HS-27A (cell line): Measurements from ENCODE around the gene ANKRD44.
A peak's percentile ranks its signal among the peaks of the same experiment; 100 is the strongest.
"Not testable (repeated sequence)": the region's sequence is repeated elsewhere in the genome, so short reads cannot be mapped to it uniquely, and the experiment has no call there.

Experiments
- DNase-seq: peaks from one replicate; pipeline ENCODE4 v3.0.0-alpha.2; 2012; ENCODE audit warnings: low read depth, missing footprints

The ANKRD44 gene

DNA sequence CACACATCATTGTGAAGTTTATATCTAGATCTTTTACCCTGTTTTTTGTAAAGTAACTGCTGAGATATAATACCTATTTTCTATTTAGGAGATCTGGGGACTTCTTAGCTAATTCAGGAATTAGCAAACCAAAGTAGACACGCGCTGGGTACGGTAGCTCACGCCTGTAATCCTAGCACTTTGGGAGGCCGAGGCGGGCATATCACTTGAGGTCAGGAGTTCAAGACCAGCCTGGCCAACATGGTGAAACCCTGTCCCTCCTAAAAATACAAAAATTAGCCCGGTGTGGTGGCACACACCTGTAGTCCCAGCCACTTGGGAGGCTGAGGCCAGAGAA, 23.0 kb downstream of the ANKRD44 start:
- DNase-seq: not testable (repeated sequence)

DNA sequence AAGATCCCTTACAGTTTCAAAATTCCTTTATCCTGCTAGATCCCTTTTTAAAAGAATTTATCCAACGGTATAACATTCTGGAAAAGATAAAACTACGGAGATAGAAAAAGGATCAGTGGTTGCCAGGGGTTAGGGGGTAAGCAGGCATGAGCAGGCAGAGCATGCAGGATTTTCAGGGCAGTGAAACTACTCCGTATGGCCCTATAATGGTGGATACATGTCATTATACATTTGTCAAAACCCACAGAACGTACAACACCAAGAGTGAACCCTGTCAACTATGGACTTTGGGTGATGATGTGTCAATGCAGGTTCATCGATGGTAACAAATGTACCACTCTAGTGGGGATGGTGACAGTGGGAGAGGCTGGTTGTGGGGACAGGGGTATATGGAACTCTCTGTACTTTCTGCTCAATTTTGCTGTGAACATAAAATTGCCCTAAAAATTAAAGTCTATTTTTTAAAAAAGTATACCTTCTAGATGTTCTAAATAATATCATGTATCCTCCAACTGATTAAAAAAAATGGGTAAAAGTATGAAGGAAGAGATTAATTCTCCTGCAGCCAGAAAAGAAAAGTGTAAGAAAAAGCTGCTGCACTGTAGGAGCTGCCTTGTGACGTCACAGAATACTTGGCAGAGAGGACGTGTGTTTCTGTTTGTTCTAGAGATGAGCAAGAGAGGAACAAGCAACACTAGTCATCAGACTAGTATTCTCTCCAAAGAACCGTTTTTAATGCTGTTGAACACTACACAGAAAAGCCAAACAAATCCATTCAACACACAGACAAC, 23.6 kb downstream of the ANKRD44 start:
- peak; percentile 34 for DNase-seq

DNA sequence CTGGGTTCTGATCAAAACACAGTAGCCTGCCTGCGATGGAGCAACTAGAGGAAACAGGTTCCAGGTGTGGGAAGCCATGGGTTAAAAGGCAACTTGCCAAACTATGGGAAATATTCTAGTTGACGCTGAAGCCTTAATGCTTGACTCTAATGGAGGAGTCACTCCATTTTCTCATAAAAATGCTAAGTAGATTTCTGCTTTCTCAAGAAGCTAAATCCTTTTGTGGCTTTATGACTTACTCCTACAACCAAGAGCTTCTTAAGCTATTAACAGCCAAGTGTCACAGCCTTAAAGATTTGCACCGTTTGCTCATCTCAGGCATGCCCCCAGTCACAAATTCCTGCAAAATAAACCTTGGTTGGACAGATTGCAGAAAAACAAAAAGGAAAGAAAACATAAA, 25.2 kb downstream of the ANKRD44 start:
- DNase-seq: no peak

DNA sequence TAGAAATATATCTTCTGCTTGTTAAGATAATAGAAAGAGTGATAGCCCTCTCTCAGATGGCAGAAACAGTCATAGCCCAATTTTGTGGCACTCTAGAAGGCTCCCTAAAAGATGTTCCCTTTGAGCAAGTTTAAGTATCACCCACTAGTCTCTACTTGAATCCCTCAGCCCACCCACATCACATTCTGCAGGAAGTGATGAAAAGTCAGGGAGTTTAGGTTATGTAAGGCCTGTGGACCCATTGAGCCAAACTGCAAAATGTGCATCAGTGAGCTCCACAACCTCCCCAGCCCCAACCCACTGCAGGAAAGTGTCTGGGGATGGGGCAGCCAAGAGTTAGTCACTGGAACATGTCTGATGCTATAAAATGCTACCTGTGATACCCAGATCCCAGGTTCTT, 25.6 kb downstream of the ANKRD44 start:
- no peak for DNase-seq

DNA sequence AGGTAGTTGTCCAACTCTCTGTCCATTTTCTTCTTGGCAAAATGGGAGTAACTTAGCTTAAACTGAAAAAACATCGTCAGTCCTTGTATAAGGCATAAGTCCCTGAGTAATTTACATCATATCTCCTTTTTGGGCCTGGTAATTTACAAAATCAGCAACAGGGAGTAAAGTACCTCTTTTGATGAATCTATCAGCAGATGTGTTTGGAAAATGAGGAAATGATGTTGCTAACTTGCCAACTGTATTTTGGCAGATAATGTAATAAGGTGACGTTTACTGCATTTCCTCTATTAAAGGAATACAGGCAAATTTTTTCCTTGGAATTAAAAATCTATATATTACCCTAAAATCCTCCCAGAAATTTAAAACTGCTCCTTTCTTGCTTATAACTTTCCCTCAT, 29.2 kb downstream of the ANKRD44 start:
- no peak for DNase-seq

DNA sequence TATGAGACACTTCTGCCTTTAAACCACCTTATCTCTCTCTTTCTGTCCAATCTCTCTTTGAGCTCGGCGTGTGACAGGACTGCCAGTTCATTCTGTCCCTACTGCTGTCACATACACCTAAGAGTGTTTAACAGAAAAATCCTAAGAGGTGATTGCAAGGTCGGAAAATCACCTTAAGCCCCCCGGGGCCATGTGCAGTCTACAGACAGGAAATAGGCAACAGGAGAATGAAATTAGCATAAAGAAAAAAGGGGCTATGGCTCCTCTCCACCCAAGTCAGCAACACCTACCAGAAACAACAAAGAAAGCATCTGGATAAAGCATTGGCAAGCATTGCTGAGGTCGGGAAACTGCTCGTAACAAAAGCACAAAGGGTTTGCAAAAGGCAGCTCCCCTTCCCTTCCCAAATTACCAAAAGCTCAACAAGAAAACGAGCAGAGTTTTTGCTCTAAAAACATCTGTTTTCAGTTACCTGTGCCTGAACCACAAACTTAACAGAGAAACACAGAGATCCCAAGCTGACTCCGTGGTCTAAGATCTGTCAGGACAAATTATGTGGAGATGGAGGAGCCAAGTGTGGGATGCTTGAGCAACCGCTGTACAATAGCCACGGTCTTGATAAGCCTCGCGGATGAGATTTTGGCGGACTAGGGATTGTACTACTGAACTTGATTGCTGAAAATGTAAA, 30.4 kb downstream of the ANKRD44 start:
- no peak for DNase-seq

DNA sequence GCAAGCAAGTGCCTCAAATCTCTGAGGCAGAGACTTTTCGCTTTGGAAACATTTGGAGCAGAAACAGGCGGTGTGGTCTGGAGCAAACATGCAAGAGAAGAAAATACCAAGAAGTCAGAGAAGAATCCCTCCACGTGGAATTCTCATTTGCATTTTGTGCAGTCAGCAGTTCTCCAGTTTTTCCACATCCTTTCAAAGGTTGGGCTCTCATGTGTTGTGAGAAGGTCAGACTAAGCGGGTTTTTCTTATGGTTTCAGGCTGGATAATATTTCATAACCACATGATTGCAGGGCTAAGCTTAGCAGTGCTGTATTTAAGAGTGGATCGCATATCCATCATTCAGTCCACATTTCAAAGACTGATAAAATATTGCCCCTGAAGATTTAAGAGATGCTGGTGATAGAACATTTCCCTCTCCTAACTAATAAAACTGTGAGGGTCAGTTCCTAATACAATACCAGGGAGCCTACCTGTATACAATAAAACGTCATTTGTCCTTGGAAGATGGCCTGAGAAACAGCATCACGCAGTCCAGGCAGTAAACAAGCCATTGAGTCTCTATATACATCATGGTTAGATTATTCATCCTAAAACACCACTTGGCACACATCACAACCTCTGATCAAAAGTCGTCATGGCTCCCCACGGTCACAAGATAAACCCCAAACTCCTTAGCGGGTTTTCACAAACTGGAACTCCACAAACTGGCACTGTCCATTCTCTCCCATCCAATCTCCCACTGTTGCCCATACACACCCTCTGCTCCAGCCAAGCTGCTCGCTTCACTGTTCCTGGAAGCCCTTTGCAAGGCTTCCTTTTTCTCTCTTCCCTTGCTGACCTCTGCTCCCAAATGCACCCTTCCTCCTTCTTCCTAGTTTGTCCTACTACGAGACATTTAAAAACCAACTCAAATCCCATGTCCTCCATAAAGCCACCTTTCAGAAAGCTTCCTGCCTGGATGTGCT, 31.5 kb downstream of the ANKRD44 start:
- no peak for DNase-seq

DNA sequence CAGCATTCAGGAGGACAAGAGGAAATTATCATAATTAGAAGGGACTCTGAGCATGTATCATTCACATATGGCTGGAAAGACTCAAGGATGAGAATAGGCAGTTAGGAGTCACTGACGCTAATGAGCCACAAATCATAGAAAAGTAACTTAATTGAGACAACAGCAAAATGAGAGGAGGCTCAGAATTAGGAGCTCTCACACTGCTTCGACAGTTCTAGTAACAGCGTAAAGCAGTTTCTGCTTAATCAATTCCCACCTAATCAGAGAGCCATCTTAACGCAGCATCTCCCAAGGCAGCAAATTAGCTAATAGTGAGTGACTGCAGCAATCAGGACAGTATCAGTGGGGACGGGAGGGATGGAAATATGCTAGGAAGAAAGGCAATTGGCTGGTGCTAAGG, 32.8 kb downstream of the ANKRD44 start:
- DNase-seq: no peak

DNA sequence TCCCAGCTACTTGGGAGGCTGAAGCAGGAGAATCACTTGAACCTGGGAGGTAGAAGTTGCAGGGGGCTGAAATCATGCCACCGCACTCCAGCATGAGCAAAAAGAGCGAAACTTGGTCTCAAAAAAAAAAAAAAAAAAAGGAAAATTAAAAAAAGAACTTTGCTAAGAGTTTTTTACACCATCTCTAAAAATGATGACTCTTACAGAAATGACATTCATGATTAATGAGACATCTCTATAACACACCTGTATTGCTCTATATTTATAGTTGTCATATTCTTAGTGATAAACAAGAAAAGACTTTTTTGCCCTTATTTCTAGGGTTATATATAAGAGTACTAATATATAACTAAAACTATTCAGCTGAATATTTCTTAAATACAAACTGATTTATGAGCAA, 34.4 kb downstream of the ANKRD44 start:
- no peak for DNase-seq

DNA sequence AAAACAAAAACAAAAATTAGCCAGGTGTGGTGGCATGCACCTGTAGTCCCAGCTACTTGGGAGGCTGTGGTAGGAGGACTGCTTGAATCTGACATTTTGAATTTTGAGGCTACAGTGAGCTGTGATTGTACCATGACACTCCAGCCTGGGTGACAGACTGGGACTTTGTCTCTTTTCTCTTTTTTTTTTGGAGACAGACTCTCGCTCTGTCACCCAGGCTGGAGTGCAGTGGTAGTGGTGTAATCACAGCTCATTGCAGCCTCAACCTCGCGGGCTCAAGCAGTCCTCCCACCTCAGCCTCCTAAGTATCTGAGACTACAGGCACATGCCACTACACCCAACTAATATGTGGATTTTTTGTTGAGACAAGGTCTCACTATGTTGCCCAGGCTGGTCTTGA, 35.6 kb downstream of the ANKRD44 start:
- no peak for DNase-seq

DNA sequence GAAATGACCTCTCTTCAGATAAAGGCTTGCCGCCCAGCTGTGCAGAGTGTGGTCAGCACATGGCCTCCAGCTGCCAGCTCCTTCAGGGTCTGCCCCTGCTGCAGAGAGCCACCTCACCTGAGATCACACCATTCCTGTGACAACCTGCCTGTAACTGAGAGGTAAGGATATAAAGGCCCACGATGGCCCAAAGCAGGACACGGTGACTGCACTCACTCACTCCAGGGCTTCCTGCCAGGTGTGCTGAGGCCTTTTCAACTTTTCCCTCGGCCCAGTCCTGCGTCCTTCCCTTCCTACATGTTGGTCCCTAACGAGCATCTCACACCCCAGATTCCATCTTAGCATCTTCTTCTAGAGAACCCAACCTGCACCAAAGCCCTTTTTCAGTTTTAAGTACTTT, 36.2 kb downstream of the ANKRD44 start:
- no peak for DNase-seq

DNA sequence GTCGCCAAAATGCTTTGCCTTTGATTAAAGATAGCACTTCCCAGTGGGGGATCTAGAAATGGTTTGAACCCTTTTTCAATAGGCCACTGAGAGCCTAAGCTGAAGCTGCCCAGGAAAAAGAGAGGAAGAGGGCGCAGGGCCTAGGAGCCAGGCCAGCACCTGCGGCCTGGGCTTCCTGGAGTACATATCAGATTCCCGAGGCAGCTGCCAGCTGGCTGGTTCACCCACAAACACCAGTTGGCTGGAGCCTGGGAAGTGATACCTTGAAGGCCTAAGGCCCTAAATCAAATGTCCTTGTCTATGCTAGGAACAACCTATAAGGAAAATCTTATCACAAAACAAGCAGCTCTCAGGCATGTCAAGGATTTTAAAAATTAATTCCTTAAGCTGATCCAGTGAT, 37.1 kb downstream of the ANKRD44 start:
- no peak for DNase-seq

DNA sequence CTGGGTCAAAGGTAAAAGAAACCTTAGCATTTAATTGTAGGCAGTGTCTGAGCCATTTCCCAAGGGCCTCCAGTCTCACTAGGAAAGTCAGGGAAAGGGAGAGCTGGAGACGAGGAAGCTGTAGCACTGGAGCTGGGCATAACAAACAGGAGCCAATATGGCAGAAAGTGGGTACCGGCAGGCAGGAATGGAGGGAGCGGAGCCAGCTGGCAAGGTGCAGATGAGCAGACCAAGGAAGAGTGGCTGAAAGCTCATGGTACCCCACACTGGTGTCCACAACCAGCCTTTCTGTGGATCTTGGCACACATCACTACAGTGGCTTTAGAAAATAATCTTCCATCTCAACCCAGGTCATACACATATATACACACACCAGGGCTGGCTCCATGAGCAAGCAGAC, 40.0 kb downstream of the ANKRD44 start:
- DNase-seq: no peak

DNA sequence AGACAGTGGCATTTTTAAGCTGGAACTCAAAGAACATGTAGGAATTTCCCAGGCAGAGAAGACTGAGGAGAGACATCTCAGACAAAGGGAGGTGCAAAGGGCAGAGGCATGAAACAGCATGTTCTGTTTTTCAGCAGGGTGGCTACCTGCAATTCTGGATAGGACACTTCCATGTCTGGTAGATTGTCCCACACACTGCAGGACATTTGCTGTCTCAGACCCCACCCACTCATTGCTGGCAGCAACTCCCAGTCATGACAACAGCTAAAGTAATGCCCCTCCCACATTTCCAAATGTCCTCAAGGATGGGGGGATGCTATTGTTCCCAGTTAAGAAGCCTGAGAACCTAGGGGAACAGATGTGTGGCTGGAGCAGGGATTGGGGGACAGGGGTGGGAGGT, 40.8 kb downstream of the ANKRD44 start:
- DNase-seq: no peak

DNA sequence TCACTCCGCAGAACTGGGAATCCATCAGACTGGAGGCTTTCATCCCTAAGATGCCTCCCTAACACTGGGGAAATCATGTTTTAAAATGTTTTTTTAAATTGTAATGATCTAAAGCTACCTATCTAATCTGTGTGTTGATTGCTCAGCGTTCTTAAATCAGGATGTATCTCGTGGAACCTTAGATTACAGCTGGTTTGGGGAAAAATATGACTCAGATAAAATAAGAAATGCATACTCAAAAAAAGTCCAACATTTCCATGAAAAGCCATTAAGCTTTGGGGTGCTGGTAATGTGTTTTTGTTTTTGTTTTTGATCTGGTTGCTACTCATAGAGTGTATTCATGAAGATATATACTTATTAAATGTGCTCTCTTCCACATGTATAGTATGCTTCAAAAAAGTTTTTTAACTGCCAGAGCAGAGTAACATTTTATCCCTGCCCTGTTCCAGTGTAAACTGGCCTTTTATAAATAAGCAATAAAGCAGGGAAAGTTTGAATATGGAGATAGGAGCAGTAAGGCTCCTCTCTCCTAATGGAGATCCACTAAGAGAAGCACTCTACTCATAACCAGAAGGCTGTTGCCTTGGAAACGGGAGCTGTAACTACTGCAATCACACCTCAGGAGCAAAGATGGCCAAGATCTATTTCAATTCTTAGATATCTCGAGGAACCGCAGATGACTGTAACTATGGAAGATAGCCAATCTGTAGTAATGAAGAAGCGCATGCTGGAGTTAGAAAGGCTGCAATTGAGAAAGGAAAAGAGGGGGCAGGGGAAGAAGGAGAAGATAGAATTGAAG, 41.6 kb downstream of the ANKRD44 start:
- no peak for DNase-seq

DNA sequence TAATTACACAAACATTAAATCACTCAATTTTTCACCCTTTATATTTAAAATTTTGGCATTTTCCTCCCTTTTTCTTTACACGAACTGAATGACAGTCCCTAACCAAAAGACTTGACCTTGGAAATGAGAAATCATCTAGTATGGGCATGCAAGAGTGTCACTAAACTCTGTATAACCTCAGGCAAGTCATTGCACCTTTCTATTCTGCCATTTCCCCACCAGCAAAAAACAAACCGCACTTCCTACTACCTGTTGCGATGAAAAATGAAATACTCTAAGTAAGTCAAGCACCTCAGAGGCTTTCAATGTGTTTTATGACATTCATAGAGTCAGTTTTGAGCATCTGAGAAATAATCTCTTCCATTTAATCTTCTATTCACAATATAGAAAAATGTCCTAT, 44.1 kb downstream of the ANKRD44 start:
- no peak for DNase-seq

DNA sequence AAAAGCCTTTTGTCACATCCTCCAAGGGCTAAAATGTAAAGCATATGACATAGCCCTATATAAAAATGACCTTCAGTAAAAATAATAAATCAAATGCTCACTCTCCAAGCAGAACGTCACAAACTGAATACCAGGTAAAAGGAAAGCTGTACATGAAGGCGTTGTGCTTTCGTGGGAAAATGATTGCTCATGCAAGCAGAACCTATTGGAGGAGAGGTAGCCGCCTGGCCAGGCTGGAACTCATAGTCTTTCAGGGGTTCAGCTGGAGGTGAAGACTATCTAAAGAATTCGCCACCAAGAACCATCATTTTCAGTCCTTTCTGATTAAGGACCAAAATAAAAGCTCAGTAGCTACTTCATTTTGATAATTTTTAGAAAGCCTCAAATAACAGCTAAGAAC, 44.7 kb downstream of the ANKRD44 start:
- no peak for DNase-seq

DNA sequence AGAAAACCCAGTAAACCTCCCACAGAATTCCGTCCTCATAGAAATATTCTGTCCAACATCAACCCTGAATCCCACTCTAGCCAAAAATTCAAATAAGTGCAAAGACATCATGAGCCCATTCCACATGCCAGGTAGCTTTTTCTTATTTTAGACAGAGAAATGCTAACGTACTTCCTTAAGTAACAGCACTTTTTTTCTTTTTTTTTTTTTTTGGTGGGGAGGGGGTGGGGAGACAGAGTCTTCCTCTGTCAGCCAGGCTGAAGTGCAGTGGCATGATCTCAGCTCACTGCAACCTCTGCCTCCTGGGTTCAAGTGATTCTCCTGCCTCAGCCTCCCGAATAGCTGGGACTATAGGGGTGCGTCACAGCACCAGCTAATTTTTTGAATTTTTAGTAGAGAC, 45.5 kb downstream of the ANKRD44 start:
- DNase-seq: no peak

DNA sequence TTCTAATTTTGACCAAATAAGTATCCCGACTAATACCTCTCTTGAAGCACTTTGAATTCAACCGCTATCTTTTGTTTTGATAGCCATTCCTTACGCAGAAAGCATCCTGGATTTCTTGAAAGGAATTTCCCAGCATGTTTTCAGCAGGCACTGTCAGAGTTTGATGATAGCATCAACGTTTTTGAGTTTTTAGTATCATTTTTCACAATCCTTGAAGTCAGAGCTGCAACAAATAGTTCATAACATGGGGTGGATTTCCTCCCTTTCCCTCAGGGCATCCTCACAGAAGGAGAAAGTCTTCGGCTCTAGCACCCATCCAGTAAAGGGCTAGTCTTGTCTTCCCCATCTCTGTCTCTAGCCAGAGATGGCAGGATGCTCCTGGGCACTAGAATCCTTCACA, 46.2 kb downstream of the ANKRD44 start:
- DNase-seq: no peak

DNA sequence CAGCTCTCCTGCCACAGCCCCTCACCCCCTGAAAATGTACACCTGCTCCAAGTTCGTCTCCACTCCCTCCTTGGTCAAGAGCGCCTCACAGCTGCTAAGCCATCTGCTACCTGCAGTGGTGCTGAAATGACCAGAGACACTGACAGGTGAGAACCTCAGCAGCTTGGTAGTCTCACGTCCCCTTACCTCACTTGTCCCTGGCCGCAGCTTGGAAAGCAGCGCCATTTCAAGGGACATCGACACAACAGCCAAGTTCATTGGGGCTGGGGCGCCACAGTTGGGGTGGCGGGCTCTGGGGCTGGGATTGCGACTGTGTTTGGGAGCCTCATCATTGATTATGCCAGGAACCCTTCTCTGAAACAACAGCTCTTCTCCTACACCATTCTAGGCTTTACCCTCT, 47.5 kb downstream of the ANKRD44 start:
- no peak for DNase-seq

DNA sequence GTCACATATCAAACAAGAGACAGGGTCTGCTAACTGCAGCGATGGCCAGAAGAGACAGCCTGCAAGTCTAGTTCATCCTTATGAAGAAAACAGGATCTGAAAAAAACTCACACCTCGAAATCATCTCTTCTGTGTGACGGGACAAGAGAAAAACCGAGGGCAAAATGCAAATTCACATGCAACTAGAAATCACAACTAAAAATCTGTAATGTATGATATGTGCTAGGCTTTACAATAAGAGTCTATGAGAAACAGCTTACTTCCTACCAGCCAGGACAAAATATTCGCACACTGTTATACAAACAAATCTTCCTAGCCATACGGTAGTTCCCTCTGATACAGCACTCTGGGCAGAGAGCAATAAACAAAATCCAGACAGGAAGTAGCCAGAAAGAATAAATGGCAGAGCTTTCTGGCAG, 48.8 kb downstream of the ANKRD44 start:
- DNase-seq: no peak

DNA sequence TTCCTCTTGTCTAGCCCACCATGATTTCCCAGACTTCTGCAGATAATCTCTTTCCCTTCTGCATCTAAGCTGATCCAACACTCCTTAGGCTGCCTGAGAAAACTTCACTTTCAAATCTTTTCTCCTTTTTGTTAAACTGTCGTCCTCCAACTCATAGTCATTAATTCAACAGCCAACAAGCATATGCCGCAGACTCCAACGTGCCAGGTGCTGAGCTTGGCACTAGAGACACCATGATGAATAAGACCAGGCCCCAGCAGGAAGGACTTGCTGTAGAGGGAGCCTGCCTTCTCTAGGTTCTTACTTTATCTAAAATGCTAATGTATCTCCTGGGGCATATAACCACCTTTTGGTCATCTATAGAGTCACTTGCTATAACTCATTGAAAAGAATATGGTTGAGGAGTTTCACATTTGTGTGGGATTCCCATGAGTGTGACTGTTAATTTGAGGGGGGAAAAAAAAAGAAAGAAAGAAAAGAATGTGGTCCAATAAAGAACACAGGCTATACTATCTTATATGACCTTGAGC, 51.0 kb downstream of the ANKRD44 start:
- DNase-seq: no peak
